WTC11 (cell line): Measurements from ENCODE around the gene COPS3. TPM values are rescaled to one million over a fixed set of nuclear protein-coding genes. Genes with fewer than 3 reads are reported as not detected.

Source experiments
- ATAC-seq: fragments of 200-7000 bp; cut with Tn5 transposase; 2 replicates; pipeline ENCODE4 v1.10.0; 2021; ENCODE audit warnings: mild to moderate bottlenecking, moderate library complexity
- CTCF ChIA-PET: fragments of 300-600 bp; sonication (Branson Sonifier 250); formaldehyde crosslinking; loops from one replicate; lab custom pipeline; 2021; ENCODE audit warnings: antibody characterized with exemption; lab: Charles Lee
- POLR2A ChIA-PET: fragments of 350-600 bp; sonication (Branson Sonifier 250); formaldehyde crosslinking; loops from one replicate; lab custom pipeline; 2021; ENCODE audit warnings: antibody characterized with exemption; lab: Charles Lee
- DNase-seq: peaks from one replicate; pipeline ENCODE4 v3.0.0; 2021; ENCODE audit warnings: low spot score
- H3K27ac Mint-ChIP-seq: 2 replicates; pipeline ENCODE4 v1.8.0; 2021; ENCODE audit warnings: mixed read lengths
- H3K27me3 Mint-ChIP-seq: 2 replicates; pipeline ENCODE4 v1.8.0; 2021; ENCODE audit warnings: low read depth, mild to moderate bottlenecking, moderate library complexity, mixed read lengths
- H3K36me3 Mint-ChIP-seq: 2 replicates; pipeline ENCODE4 v1.8.0; 2021; ENCODE audit warnings: mixed read lengths
- H3K4me1 Mint-ChIP-seq: 2 replicates; pipeline ENCODE4 v1.8.0; 2022; ENCODE audit warnings: mixed read lengths
- H3K4me3 Mint-ChIP-seq: 2 replicates; pipeline ENCODE4 v1.8.0; 2021; ENCODE audit warnings: mild to moderate bottlenecking, moderate library complexity, mixed read lengths
- H3K9me3 Mint-ChIP-seq: 2 replicates; pipeline ENCODE4 v1.8.0; 2021; ENCODE audit warnings: mixed read lengths
- EMX1 ChIP-seq: fragments of 250-450 bp; sonication (Bioruptor Pico); IDR thresholded peaks from 2 replicates; pipeline ENCODE4 v1.8.0; 2021; ENCODE audit warnings: mild to moderate bottlenecking
- ESRRA ChIP-seq: sonication (generic); formaldehyde crosslinking; IDR thresholded peaks from 2 replicates; pipeline ENCODE4 v1.8.1; 2022; ENCODE audit warnings: mild to moderate bottlenecking, missing genetic modification reagents, borderline replicate concordance
- HMGA2 ChIP-seq: fragments of 250-450 bp; sonication (Bioruptor Pico); IDR thresholded peaks from 2 replicates; pipeline ENCODE4 v1.4.0; 2021; ENCODE audit warnings: mild to moderate bottlenecking, moderate library complexity
- IRF2 ChIP-seq: sonication (generic); formaldehyde crosslinking; IDR thresholded peaks from 2 replicates; pipeline ENCODE4 v1.8.0; 2022; ENCODE audit warnings: low read depth, missing genetic modification reagents, borderline replicate concordance
- JUN ChIP-seq: sonication (generic); formaldehyde crosslinking; IDR thresholded peaks from 2 replicates; pipeline ENCODE4 v1.8.0; 2023; ENCODE audit warnings: mild to moderate bottlenecking, missing genetic modification reagents
- KAT7 ChIP-seq: sonication (generic); formaldehyde crosslinking; IDR thresholded peaks from 2 replicates; pipeline ENCODE4 v1.8.1; 2023; ENCODE audit warnings: missing genetic modification reagents, mild to moderate bottlenecking, borderline replicate concordance
- MXD4 ChIP-seq: fragments of 250-450 bp; sonication (Bioruptor Pico); IDR thresholded peaks from 2 replicates; pipeline ENCODE4 v1.8.0; 2021; ENCODE audit warnings: mild to moderate bottlenecking, moderate library complexity, borderline replicate concordance
- NFE2L1 ChIP-seq: sonication (generic); formaldehyde crosslinking; IDR thresholded peaks from 2 replicates; pipeline ENCODE4 v1.8.1; 2023; ENCODE audit warnings: missing genetic modification reagents
- NR1H2 ChIP-seq: sonication (generic); formaldehyde crosslinking; IDR thresholded peaks from 2 replicates; pipeline ENCODE4 v1.9.0; 2021; ENCODE audit warnings: mild to moderate bottlenecking, moderate library complexity, missing genetic modification reagents
- NR2C2 ChIP-seq: sonication (generic); formaldehyde crosslinking; IDR thresholded peaks from 2 replicates; pipeline ENCODE4 v1.8.0; 2022; ENCODE audit warnings: mild to moderate bottlenecking, missing genetic modification reagents
- SMAD3 ChIP-seq: sonication (generic); formaldehyde crosslinking; IDR thresholded peaks from 2 replicates; pipeline ENCODE4 v1.8.0; 2022; ENCODE audit warnings: missing genetic modification reagents, mild to moderate bottlenecking, borderline replicate concordance
- SP1 ChIP-seq: sonication (generic); formaldehyde crosslinking; conservative IDR thresholded peaks from 2 replicates; pipeline ENCODE4 v1.8.1; 2022; ENCODE audit warnings: missing genetic modification reagents
- TCF7 ChIP-seq: sonication (generic); formaldehyde crosslinking; IDR thresholded peaks from 2 replicates; pipeline ENCODE4 v1.8.0; 2022; ENCODE audit warnings: mild to moderate bottlenecking, low read depth, missing genetic modification reagents, moderate library complexity
- TEAD4 ChIP-seq: sonication (generic); formaldehyde crosslinking; IDR thresholded peaks from 2 replicates; pipeline ENCODE4 v1.8.0; 2022; ENCODE audit warnings: mild to moderate bottlenecking, missing genetic modification reagents
- ZNF219 ChIP-seq: sonication (generic); formaldehyde crosslinking; IDR thresholded peaks from 2 replicates; pipeline ENCODE4 v1.8.0; 2023; ENCODE audit warnings: missing genetic modification reagents, mild to moderate bottlenecking, borderline replicate concordance
- total RNA-seq: library from RNA; stranded (reverse); gene quantifications from 3 replicates; pipeline ENCODE4 v1.2.3, GENCODE V29; 2021
- TF ChIP-seq, protein P1 (sequence below): sonication (generic); formaldehyde crosslinking; IDR thresholded peaks from 2 replicates; pipeline ENCODE4 v1.8.1; 2023; ENCODE audit warnings: mild to moderate bottlenecking, missing genetic modification reagents
- TF ChIP-seq, protein P2 (sequence below): sonication (generic); formaldehyde crosslinking; IDR thresholded peaks from 2 replicates; pipeline ENCODE4 v1.8.1; 2023; ENCODE audit warnings: mild to moderate bottlenecking, missing genetic modification reagents, borderline replicate concordance
- TF ChIP-seq, protein P3 (sequence below): fragments of 250-450 bp; sonication (Bioruptor Pico); IDR thresholded peaks from 2 replicates; pipeline ENCODE4 v1.9.0; 2021; ENCODE audit warnings: moderate library complexity, mild to moderate bottlenecking, inconsistent platforms, borderline replicate concordance
- TF ChIP-seq, protein P4 (sequence below): sonication (generic); formaldehyde crosslinking; IDR thresholded peaks from 2 replicates; pipeline ENCODE4 v1.8.1; 2023; ENCODE audit warnings: mild to moderate bottlenecking, moderate library complexity, missing genetic modification reagents
- TF ChIP-seq, protein P5 (sequence below): sonication (generic); formaldehyde crosslinking; conservative IDR thresholded peaks from 2 replicates; pipeline ENCODE4 v1.8.1; 2022; ENCODE audit warnings: mild to moderate bottlenecking, missing genetic modification reagents
- TF ChIP-seq, protein P6 (sequence below): sonication (generic); formaldehyde crosslinking; IDR thresholded peaks from 2 replicates; pipeline ENCODE4 v1.8.0; 2023; ENCODE audit warnings: missing genetic modification reagents
- TF ChIP-seq, protein P7 (sequence below): sonication (generic); formaldehyde crosslinking; IDR thresholded peaks from 2 replicates; pipeline ENCODE4 v1.8.0; 2022; ENCODE audit warnings: missing genetic modification reagents
- TF ChIP-seq, protein P8 (sequence below): sonication (generic); formaldehyde crosslinking; IDR thresholded peaks from 2 replicates; pipeline ENCODE4 v1.8.1; 2022; ENCODE audit warnings: mild to moderate bottlenecking, moderate library complexity, missing genetic modification reagents

COPS3 gene
- total RNA-seq, 1 experiment from 2014 or later = 78.3 TPM

DNA sequence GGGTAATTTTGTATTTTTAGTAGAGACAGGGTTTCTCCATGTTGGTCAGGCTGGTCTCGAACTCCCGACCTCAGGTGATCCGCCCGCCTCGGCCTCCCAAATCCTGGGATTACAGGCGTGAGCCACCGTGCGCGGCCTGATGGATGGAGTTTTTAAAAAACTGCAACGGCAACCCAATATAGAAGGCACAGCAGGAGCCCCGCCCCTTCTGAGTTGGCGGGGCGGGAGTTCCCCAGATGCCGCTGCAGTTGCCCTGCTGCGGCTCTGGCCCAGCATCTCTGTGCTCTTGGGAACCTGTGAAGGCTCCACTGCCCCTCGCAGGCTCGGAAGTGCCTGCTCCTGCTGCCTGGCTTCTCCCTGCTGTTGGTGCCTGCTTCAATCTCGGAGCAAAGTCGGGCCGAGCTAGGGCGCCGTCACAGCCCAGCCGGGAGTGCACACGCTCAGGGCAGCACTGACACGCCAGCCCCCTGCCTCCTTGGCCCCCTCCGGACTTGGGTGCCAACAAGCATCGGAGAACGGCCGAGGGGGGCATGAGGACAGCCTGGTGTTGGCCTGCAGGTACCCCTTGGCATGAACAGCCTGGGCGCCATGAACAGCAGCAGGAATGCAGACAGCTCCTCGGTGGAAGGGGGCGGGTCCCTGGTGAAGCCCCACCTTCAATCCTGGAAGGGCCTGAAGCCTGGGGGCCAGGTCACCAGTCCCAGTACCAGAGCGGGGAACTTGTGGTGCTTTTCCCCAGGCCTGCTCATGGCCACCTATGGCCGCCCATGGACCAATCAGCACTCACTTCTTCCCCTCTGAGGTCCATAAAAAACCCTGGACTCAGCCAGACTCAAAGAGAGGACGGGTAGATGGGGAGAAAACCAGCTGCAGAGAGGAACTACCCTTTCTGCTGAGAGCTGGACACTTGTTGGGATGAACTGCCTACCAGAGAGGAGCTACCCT is 19.9 kb upstream of the COPS3 start:
- DNase-seq (peak; percentile 96), ATAC-seq (peak; percentile 94)
- Mint-ChIP-seq H3K4me3 (peak overlapping the region; percentile 92), H3K9me3 (no peaks in the 10 kb centered on the region), H3K27me3 (peaks cover 15% of the 10 kb centered on the region), H3K27ac (peak overlapping the region; percentile 83), H3K36me3 (no peaks in the 10 kb centered on the region), H3K4me1 (peaks cover 36% of the 10 kb centered on the region)
- ChIA-PET CTCF (interaction anchor here (0.6 to 2.2 kb wide), 8 partner anchors 11 to 313 kb away, joined by 3 to 8 read pairs (median 6); partner anchors contain the start of gene COPS3), POLR2A (interaction anchor here (0.6 to 1.4 kb wide), 3 partner anchors 21 to 434 kb away, joined by 3 to 8 read pairs (median 7); partner anchors contain the start of gene RASD1)
- TF ChIP-seq IRF2 (CRISPR knock-in tag) = no peak
- TF ChIP-seq, protein P1, sequence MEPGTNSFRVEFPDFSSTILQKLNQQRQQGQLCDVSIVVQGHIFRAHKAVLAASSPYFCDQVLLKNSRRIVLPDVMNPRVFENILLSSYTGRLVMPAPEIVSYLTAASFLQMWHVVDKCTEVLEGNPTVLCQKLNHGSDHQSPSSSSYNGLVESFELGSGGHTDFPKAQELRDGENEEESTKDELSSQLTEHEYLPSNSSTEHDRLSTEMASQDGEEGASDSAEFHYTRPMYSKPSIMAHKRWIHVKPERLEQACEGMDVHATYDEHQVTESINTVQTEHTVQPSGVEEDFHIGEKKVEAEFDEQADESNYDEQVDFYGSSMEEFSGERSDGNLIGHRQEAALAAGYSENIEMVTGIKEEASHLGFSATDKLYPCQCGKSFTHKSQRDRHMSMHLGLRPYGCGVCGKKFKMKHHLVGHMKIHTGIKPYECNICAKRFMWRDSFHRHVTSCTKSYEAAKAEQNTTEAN = no peak
- TF ChIP-seq, protein P2, sequence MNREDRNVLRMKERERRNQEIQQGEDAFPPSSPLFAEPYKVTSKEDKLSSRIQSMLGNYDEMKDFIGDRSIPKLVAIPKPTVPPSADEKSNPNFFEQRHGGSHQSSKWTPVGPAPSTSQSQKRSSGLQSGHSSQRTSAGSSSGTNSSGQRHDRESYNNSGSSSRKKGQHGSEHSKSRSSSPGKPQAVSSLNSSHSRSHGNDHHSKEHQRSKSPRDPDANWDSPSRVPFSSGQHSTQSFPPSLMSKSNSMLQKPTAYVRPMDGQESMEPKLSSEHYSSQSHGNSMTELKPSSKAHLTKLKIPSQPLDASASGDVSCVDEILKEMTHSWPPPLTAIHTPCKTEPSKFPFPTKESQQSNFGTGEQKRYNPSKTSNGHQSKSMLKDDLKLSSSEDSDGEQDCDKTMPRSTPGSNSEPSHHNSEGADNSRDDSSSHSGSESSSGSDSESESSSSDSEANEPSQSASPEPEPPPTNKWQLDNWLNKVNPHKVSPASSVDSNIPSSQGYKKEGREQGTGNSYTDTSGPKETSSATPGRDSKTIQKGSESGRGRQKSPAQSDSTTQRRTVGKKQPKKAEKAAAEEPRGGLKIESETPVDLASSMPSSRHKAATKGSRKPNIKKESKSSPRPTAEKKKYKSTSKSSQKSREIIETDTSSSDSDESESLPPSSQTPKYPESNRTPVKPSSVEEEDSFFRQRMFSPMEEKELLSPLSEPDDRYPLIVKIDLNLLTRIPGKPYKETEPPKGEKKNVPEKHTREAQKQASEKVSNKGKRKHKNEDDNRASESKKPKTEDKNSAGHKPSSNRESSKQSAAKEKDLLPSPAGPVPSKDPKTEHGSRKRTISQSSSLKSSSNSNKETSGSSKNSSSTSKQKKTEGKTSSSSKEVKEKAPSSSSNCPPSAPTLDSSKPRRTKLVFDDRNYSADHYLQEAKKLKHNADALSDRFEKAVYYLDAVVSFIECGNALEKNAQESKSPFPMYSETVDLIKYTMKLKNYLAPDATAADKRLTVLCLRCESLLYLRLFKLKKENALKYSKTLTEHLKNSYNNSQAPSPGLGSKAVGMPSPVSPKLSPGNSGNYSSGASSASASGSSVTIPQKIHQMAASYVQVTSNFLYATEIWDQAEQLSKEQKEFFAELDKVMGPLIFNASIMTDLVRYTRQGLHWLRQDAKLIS (CRISPR knock-in tag) = no peak
- TF ChIP-seq, protein P3, sequence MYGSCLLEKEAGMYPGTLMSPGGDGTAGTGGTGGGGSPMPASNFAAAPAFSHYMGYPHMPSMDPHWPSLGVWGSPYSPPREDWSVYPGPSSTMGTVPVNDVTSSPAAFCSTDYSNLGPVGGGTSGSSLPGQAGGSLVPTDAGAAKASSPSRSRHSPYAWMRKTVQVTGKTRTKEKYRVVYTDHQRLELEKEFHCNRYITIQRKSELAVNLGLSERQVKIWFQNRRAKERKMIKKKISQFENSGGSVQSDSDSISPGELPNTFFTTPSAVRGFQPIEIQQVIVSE (CRISPR knock-in tag) = no peak
- no peak for TF ChIP-seq SMAD3 (CRISPR knock-in tag)
- TF ChIP-seq, protein P4, sequence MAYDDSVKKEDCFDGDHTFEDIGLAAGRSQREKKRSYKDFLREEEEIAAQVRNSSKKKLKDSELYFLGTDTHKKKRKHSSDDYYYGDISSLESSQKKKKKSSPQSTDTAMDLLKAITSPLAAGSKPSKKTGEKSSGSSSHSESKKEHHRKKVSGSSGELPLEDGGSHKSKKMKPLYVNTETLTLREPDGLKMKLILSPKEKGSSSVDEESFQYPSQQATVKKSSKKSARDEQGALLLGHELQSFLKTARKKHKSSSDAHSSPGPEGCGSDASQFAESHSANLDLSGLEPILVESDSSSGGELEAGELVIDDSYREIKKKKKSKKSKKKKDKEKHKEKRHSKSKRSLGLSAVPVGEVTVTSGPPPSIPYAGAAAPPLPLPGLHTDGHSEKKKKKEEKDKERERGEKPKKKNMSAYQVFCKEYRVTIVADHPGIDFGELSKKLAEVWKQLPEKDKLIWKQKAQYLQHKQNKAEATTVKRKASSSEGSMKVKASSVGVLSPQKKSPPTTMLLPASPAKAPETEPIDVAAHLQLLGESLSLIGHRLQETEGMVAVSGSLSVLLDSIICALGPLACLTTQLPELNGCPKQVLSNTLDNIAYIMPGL (CRISPR knock-in tag) = no peak; the same call in 1 of the 2 replicates
- no peak for TF ChIP-seq TCF7
- TF ChIP-seq, protein P5, sequence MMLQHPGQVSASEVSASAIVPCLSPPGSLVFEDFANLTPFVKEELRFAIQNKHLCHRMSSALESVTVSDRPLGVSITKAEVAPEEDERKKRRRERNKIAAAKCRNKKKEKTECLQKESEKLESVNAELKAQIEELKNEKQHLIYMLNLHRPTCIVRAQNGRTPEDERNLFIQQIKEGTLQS (CRISPR knock-in tag) = no peak
- TF ChIP-seq MXD4 (CRISPR knock-in tag) = no peak
- TF ChIP-seq NFE2L1 (CRISPR knock-in tag) = no peak
- TF ChIP-seq NR1H2 = no peak
- 0 out of 2 replicates have a peak, but pooled peaks have one; percentile 30 for TF ChIP-seq ESRRA (CRISPR knock-in tag)
- TF ChIP-seq, protein P6, sequence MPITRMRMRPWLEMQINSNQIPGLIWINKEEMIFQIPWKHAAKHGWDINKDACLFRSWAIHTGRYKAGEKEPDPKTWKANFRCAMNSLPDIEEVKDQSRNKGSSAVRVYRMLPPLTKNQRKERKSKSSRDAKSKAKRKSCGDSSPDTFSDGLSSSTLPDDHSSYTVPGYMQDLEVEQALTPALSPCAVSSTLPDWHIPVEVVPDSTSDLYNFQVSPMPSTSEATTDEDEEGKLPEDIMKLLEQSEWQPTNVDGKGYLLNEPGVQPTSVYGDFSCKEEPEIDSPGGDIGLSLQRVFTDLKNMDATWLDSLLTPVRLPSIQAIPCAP = no peak
- TF ChIP-seq NR2C2 (CRISPR knock-in tag) = no peak
- 0 out of 2 replicates have a peak, but pooled peaks have one; percentile 61 for TF ChIP-seq KAT7 (CRISPR knock-in tag)
- TF ChIP-seq HMGA2 (CRISPR knock-in tag) = no peak
- TF ChIP-seq, protein P7, sequence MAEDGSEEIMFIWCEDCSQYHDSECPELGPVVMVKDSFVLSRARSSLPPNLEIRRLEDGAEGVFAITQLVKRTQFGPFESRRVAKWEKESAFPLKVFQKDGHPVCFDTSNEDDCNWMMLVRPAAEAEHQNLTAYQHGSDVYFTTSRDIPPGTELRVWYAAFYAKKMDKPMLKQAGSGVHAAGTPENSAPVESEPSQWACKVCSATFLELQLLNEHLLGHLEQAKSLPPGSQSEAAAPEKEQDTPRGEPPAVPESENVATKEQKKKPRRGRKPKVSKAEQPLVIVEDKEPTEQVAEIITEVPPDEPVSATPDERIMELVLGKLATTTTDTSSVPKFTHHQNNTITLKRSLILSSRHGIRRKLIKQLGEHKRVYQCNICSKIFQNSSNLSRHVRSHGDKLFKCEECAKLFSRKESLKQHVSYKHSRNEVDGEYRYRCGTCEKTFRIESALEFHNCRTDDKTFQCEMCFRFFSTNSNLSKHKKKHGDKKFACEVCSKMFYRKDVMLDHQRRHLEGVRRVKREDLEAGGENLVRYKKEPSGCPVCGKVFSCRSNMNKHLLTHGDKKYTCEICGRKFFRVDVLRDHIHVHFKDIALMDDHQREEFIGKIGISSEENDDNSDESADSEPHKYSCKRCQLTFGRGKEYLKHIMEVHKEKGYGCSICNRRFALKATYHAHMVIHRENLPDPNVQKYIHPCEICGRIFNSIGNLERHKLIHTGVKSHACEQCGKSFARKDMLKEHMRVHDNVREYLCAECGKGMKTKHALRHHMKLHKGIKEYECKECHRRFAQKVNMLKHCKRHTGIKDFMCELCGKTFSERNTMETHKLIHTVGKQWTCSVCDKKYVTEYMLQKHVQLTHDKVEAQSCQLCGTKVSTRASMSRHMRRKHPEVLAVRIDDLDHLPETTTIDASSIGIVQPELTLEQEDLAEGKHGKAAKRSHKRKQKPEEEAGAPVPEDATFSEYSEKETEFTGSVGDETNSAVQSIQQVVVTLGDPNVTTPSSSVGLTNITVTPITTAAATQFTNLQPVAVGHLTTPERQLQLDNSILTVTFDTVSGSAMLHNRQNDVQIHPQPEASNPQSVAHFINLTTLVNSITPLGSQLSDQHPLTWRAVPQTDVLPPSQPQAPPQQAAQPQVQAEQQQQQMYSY (CRISPR knock-in tag) = no peak
- no peak for TF ChIP-seq ZNF219 (CRISPR knock-in tag)
- TF ChIP-seq TEAD4 (CRISPR knock-in tag) = no peak
- TF ChIP-seq, protein P8, sequence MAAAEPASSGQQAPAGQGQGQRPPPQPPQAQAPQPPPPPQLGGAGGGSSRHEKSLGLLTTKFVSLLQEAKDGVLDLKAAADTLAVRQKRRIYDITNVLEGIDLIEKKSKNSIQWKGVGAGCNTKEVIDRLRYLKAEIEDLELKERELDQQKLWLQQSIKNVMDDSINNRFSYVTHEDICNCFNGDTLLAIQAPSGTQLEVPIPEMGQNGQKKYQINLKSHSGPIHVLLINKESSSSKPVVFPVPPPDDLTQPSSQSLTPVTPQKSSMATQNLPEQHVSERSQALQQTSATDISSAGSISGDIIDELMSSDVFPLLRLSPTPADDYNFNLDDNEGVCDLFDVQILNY = peak; percentile 65; the same call in 1 of the 2 replicates
- TF ChIP-seq SP1 (CRISPR knock-in tag) = peak; percentile 63; the same call in 1 of the 2 replicates
- TF ChIP-seq JUN = no peak
- no peak for TF ChIP-seq EMX1 (CRISPR knock-in tag)
